Esophagus squamous epithelium (tissue), 4 donors: ENCODE results near the gene ZNF141.

Experiments used
- CTCF ChIP-seq, 6 experiments: fragments of 450-650 bp in 4 of 6; fragments of 200-600 bp in 2 of 6; sonication (generic) in 2 of 6; IDR thresholded peaks; one replicate each; pipeline ENCODE4 v1.5.1; 2016 to 2019; ENCODE audit warnings: antibody characterized with exemption in 6 of 6, mild to moderate bottlenecking in 4 of 6, moderate library complexity in 4 of 6
- POLR2A ChIP-seq, 4 donors: fragments of 450-650 bp; IDR thresholded peaks; one replicate each; pipeline ENCODE4 v1.6.1; 2017; ENCODE audit warnings: antibody characterized with exemption in 4 of 4, mild to moderate bottlenecking in 4 of 4, moderate library complexity in 3 of 4

- TF ChIP-seq CTCF (IDR thresholded peaks at IDR 0.05) = no peak
- TF ChIP-seq POLR2A (IDR thresholded peaks at IDR 0.05) = no peak
Observed at GRCh38 chr4:336099-336892, 1.3 kb upstream of the ZNF141 start.
